HepG2 (cell line): ENCODE results near the gene CYP11A1. TPM values are rescaled to one million over a fixed set of nuclear protein-coding genes. Genes with fewer than 3 reads are reported as not detected.
A peak's percentile ranks its signal among the peaks of the same experiment; 100 is the strongest.

Experiments used
- AGO2 ChIP-seq: fragments of 200-400 bp; formaldehyde crosslinking; optimal IDR thresholded peaks from 2 replicates; pipeline ENCODE3; 2017; ENCODE audit warnings: mild to moderate bottlenecking, low read depth, low read length, moderate library complexity
- ETV6 ChIP-seq: sonication (generic); formaldehyde crosslinking; conservative IDR thresholded peaks from 2 replicates; pipeline ENCODE4 v1.4.0; 2020; ENCODE audit warnings: missing genetic modification reagents
- ISX ChIP-seq: sonication (generic); formaldehyde crosslinking; conservative IDR thresholded peaks from 2 replicates; pipeline ENCODE4 v1.5.0; 2020; ENCODE audit warnings: missing genetic modification reagents
- JUN ChIP-seq: sonication (generic); formaldehyde crosslinking; IDR thresholded peaks from 2 replicates; pipeline ENCODE4 v1.4.0; 2020; ENCODE audit warnings: mild to moderate bottlenecking, missing genetic modification reagents
- KDM6A ChIP-seq: IDR thresholded peaks from 2 replicates; pipeline ENCODE4 v1.6.1; 2016; ENCODE audit warnings: low read depth
- MATR3 ChIP-seq: sonication (generic); formaldehyde crosslinking; IDR thresholded peaks from 2 replicates; pipeline ENCODE4 v1.4.0; 2020; ENCODE audit warnings: missing genetic modification reagents
- POGZ ChIP-seq: sonication (generic); formaldehyde crosslinking; IDR thresholded peaks from 2 replicates; pipeline ENCODE4 v1.4.0; 2020; ENCODE audit warnings: mild to moderate bottlenecking, missing genetic modification reagents
- SSRP1 ChIP-seq: IDR thresholded peaks from 2 replicates; pipeline ENCODE4 v1.6.1; 2016; ENCODE audit warnings: control low read depth
- TARDBP ChIP-seq: sonication (generic); formaldehyde crosslinking; IDR thresholded peaks from 2 replicates; pipeline ENCODE4 v1.8.0; 2022; ENCODE audit warnings: mild to moderate bottlenecking, missing genetic modification reagents
- ZNF143 ChIP-seq: sonication (generic); formaldehyde crosslinking; IDR thresholded peaks from 2 replicates; pipeline ENCODE4 v1.4.0; 2020; ENCODE audit warnings: missing genetic modification reagents
- ZNF230 ChIP-seq: sonication (generic); formaldehyde crosslinking; IDR thresholded peaks from 2 replicates; pipeline ENCODE4 v1.4.0; 2020; ENCODE audit warnings: mild to moderate bottlenecking, missing genetic modification reagents
- polyA plus RNA-seq, 8 experiments: library from polyadenylated mRNA; depleted of rRNA in 3 of 8; stranded (reverse) in 7 of 8; unstranded in 1 of 8; fragments of >200 nt; fragmentation: Illumina TruSeq in 4 of 8; extraction: Trizol in 4 of 8; gene quantifications; 2 replicates each; pipeline versions ENCODE4 v1.2.1 to v1.2.3, GENCODE V29; 2011 to 2016; ENCODE audit warnings: low read depth in 4 of 8, missing spikeins in 1 of 8, mixed read lengths in 1 of 8; ENCODE audit not compliant: insufficient read depth in 1 of 8
- total RNA-seq, 5 experiments: library from RNA; depleted of rRNA; stranded (reverse); fragments of >200 nt; fragmentation: Illumina TruSeq; extraction: Trizol; gene quantifications; 2 replicates each; pipeline ENCODE4 v1.2.3, GENCODE V29; 2016; ENCODE audit warnings: low read depth in 1 of 5
- TF ChIP-seq, protein P1 (sequence below): sonication (generic); formaldehyde crosslinking; conservative IDR thresholded peaks from 2 replicates; pipeline ENCODE4 v1.4.0; 2020; ENCODE audit warnings: missing genetic modification reagents
- TF ChIP-seq, protein P2 (sequence below): sonication (generic); formaldehyde crosslinking; IDR thresholded peaks from 2 replicates; pipeline ENCODE4 v1.5.0; 2020; ENCODE audit warnings: mild to moderate bottlenecking, missing genetic modification reagents
- TF ChIP-seq, protein P3 (sequence below): sonication (generic); formaldehyde crosslinking; IDR thresholded peaks from 2 replicates; pipeline ENCODE4 v1.4.0; 2020; ENCODE audit warnings: missing genetic modification reagents
- TF ChIP-seq, protein P4 (sequence below): IDR thresholded peaks from 2 replicates; pipeline ENCODE4 v1.6.1; 2012; ENCODE audit warnings: low read length, improper control_type of control experiment
- TF ChIP-seq, protein P5 (sequence below): sonication (generic); formaldehyde crosslinking; IDR thresholded peaks from 2 replicates; pipeline ENCODE4 v1.5.1; 2020; ENCODE audit warnings: mild to moderate bottlenecking, missing genetic modification reagents

The CYP11A1 gene
- total and polyA plus RNA-seq, 2 of the 13 experiments (the other 11 are each of a cell fraction or from before 2014, with no cell fraction given), result 0.66 to 0.92 TPM

DNA sequence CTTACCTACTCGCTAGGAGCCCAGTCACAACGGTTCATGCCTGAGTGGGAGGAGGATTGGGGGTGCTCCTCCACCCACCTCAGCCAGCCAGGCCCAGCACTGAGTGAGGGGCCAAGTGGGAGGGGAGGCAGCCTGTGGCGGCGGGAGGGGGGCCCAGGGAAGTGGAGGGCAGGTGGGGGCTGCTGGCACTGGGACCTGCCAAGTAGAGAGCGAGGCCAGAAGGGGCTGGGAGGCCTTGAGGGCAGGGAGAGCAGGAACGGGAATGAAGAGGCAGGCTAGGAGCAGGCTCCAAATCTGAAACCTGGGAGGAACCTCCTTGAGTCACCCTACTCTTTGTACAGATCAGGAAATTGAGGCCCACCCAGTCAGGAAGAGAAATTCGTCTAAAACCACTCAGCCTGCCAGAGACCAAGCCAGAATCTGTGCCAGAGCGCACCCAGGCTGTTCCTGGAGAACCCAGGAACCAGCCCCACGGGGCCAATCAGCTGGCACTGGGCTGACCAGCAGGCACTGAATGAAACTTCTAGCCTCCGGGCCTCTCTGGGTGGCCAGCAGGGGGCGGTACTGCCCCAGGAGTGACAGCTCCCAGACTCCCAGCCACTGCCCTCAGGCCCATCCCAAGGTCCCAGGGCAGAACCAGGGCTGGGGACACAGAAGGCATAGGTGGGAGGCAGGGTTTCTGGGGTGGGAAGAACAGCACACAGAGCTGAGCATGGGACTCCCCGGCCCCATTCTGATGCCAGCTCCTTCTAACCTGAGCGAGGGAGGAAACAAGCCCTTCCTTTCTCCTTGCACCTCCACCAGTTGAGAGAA lies 14.8 kb upstream of the CYP11A1 start (continued):
- TF ChIP-seq, protein P1, sequence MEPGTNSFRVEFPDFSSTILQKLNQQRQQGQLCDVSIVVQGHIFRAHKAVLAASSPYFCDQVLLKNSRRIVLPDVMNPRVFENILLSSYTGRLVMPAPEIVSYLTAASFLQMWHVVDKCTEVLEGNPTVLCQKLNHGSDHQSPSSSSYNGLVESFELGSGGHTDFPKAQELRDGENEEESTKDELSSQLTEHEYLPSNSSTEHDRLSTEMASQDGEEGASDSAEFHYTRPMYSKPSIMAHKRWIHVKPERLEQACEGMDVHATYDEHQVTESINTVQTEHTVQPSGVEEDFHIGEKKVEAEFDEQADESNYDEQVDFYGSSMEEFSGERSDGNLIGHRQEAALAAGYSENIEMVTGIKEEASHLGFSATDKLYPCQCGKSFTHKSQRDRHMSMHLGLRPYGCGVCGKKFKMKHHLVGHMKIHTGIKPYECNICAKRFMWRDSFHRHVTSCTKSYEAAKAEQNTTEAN (CRISPR knock-in tag), result no peak
- TF ChIP-seq ETV6 (CRISPR knock-in tag), result 0 out of 2 replicates have a peak, but pooled peaks have one; percentile 44
- TF ChIP-seq, protein P2, sequence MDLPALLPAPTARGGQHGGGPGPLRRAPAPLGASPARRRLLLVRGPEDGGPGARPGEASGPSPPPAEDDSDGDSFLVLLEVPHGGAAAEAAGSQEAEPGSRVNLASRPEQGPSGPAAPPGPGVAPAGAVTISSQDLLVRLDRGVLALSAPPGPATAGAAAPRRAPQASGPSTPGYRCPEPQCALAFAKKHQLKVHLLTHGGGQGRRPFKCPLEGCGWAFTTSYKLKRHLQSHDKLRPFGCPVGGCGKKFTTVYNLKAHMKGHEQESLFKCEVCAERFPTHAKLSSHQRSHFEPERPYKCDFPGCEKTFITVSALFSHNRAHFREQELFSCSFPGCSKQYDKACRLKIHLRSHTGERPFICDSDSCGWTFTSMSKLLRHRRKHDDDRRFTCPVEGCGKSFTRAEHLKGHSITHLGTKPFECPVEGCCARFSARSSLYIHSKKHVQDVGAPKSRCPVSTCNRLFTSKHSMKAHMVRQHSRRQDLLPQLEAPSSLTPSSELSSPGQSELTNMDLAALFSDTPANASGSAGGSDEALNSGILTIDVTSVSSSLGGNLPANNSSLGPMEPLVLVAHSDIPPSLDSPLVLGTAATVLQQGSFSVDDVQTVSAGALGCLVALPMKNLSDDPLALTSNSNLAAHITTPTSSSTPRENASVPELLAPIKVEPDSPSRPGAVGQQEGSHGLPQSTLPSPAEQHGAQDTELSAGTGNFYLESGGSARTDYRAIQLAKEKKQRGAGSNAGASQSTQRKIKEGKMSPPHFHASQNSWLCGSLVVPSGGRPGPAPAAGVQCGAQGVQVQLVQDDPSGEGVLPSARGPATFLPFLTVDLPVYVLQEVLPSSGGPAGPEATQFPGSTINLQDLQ, result no peak
- no peak for TF ChIP-seq SSRP1
- TF ChIP-seq JUN (CRISPR knock-in tag), result no peak
- TF ChIP-seq KDM6A (CRISPR knock-in tag), result no peak
- TF ChIP-seq, protein P3, sequence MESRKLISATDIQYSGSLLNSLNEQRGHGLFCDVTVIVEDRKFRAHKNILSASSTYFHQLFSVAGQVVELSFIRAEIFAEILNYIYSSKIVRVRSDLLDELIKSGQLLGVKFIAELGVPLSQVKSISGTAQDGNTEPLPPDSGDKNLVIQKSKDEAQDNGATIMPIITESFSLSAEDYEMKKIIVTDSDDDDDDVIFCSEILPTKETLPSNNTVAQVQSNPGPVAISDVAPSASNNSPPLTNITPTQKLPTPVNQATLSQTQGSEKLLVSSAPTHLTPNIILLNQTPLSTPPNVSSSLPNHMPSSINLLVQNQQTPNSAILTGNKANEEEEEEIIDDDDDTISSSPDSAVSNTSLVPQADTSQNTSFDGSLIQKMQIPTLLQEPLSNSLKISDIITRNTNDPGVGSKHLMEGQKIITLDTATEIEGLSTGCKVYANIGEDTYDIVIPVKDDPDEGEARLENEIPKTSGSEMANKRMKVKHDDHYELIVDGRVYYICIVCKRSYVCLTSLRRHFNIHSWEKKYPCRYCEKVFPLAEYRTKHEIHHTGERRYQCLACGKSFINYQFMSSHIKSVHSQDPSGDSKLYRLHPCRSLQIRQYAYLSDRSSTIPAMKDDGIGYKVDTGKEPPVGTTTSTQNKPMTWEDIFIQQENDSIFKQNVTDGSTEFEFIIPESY, result no peak
- no peak for TF ChIP-seq AGO2
- TF ChIP-seq ZNF230 (CRISPR knock-in tag), result no peak
- 0 out of 2 replicates have a peak, but pooled peaks have one; percentile 37 for TF ChIP-seq ZNF143
- TF ChIP-seq, protein P4, sequence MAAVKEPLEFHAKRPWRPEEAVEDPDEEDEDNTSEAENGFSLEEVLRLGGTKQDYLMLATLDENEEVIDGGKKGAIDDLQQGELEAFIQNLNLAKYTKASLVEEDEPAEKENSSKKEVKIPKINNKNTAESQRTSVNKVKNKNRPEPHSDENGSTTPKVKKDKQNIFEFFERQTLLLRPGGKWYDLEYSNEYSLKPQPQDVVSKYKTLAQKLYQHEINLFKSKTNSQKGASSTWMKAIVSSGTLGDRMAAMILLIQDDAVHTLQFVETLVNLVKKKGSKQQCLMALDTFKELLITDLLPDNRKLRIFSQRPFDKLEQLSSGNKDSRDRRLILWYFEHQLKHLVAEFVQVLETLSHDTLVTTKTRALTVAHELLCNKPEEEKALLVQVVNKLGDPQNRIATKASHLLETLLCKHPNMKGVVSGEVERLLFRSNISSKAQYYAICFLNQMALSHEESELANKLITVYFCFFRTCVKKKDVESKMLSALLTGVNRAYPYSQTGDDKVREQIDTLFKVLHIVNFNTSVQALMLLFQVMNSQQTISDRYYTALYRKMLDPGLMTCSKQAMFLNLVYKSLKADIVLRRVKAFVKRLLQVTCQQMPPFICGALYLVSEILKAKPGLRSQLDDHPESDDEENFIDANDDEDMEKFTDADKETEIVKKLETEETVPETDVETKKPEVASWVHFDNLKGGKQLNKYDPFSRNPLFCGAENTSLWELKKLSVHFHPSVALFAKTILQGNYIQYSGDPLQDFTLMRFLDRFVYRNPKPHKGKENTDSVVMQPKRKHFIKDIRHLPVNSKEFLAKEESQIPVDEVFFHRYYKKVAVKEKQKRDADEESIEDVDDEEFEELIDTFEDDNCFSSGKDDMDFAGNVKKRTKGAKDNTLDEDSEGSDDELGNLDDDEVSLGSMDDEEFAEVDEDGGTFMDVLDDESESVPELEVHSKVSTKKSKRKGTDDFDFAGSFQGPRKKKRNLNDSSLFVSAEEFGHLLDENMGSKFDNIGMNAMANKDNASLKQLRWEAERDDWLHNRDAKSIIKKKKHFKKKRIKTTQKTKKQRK, result no peak
- no peak for TF ChIP-seq MATR3 (CRISPR knock-in tag)
- no peak for TF ChIP-seq TARDBP
- TF ChIP-seq POGZ, result no peak
- TF ChIP-seq, protein P5, sequence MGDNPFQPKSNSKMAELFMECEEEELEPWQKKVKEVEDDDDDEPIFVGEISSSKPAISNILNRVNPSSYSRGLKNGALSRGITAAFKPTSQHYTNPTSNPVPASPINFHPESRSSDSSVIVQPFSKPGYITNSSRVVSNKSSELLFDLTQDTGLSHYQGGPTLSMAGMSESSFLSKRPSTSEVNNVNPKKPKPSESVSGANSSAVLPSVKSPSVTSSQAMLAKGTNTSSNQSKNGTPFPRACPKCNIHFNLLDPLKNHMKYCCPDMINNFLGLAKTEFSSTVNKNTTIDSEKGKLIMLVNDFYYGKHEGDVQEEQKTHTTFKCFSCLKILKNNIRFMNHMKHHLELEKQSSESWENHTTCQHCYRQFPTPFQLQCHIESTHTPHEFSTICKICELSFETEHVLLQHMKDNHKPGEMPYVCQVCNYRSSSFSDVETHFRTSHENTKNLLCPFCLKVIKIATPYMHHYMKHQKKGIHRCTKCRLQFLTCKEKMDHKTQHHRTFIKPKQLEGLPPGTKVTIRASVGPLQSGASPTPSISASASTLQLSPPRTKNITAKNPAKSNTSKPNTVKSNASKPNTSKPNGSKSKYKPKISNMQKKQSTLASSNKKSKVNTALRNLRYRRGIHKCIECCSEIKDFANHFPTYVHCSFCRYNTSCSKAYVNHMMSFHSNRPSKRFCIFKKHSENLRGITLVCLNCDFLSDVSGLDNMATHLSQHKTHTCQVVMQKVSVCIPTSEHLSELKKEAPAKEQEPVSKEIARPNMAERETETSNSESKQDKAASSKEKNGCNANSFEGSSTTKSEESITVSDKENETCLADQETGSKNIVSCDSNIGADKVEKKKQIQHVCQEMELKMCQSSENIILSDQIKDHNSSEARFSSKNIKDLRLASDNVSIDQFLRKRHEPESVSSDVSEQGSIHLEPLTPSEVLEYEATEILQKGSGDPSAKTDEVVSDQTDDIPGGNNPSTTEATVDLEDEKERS (CRISPR knock-in tag), result no peak
- no peak for TF ChIP-seq ISX (CRISPR knock-in tag)
